ENCODE data around the gene ERGIC1.
"Not testable (repeated sequence)": the region's sequence is repeated elsewhere in the genome, so short reads cannot be mapped to it uniquely, and the experiment has no call there.

ERGIC1 gene

GRCh38 chr5:172833686-172834414 lies at the start of gene ERGIC1:
Gene ERGIC1 (plus strand): TSS chr5:172834251. CDS start chr5:172834414, 163 bp downstream.
- DNase-seq (ENCODE audit: low read depth): peak; percentile 89

GRCh38 chr5:172785429-172786088 lies 48.5 kb upstream of the ERGIC1 start:
- DNase-seq (ENCODE audit: low read depth): no peak

GRCh38 chr5:172786736-172787462 lies 47.2 kb upstream of the ERGIC1 start:
- no peak for DNase-seq (ENCODE audit: low read depth)

- not testable (repeated sequence) for DNase-seq (ENCODE audit: low read depth)
Measured at GRCh38 chr5:172787538-172787937, 46.5 kb upstream of the ERGIC1 start.

- DNase-seq (ENCODE audit: low read depth): peak; percentile 37
Measured at GRCh38 chr5:172788771-172789686, 45.0 kb upstream of the ERGIC1 start.

GRCh38 chr5:172789687-172790495 lies 44.2 kb upstream of the ERGIC1 start:
- peak; percentile 56 for DNase-seq (ENCODE audit: low read depth)

GRCh38 chr5:172790496-172790889 lies 43.6 kb upstream of the ERGIC1 start:
- DNase-seq (ENCODE audit: low read depth): no peak

GRCh38 chr5:172791286-172791685 lies 42.8 kb upstream of the ERGIC1 start:
- DNase-seq (ENCODE audit: low read depth): no peak

GRCh38 chr5:172791726-172792445 lies 42.2 kb upstream of the ERGIC1 start:
- no peak for DNase-seq (ENCODE audit: low read depth)

GRCh38 chr5:172792701-172793570 lies 41.1 kb upstream of the ERGIC1 start:
- no peak for DNase-seq (ENCODE audit: low read depth)

- DNase-seq (ENCODE audit: low read depth): peak; percentile 75
Measured at GRCh38 chr5:172793577-172794488, 40.2 kb upstream of the ERGIC1 start.

GRCh38 chr5:172795318-172795977 lies 38.6 kb upstream of the ERGIC1 start:
- peak; percentile 96 for DNase-seq (ENCODE audit: low read depth)

- DNase-seq (ENCODE audit: low read depth): no peak
Measured at GRCh38 chr5:172796306-172796705, 37.7 kb upstream of the ERGIC1 start.

GRCh38 chr5:172797771-172798191 lies 36.3 kb upstream of the ERGIC1 start:
- no peak for DNase-seq (ENCODE audit: low read depth)

- DNase-seq (ENCODE audit: low read depth): peak; percentile 97
Measured at GRCh38 chr5:172798422-172799215, 35.4 kb upstream of the ERGIC1 start.

- no peak for DNase-seq (ENCODE audit: low read depth)
Measured at GRCh38 chr5:172799416-172799815, 34.6 kb upstream of the ERGIC1 start.

- peak; percentile 99 for DNase-seq (ENCODE audit: low read depth)
Measured at GRCh38 chr5:172800088-172800551, 33.9 kb upstream of the ERGIC1 start.
